Measurements from ENCODE around the gene LRRC36. TPM values are rescaled to one million over a fixed set of nuclear protein-coding genes. Genes with fewer than 3 reads are reported as not detected.

Gene LRRC36
- polyA plus RNA-seq, 1 experiment, result not detected

DNA sequence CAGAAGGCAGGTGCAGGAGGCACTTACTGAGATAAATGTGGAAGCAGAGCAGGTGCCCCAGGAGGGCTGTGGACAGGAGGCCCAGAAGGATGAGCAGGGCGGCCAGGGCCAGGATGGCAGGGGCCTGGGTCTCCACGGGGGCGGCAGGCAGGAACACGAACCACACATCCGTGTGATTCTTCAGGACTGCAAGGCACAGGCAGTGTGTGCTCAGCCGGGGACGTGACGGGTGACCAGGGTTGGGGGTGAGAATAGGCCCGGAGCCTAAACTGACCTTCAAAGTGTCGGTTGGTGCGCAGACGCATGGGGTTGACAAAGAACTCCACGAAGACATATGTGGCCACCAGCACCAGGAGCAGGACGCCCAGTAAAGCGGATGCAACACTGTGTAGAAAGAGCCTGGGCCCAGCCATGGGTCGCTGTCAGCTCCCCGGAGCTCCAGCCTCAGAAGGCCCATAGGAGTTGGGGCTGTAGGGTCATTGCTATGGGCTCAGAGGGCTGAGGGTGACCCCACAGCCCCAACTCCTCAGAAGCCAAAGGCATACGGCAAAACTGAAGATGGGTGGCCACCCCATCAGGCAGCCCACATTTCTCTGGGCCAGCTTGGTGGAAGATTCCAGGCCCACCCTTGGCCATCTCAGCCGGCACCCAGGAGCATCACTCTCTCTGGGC lies 72.1 kb downstream of the LRRC36 start:
- Histone ChIP-seq H3K36me3 (ENCODE audit: control insufficient read depth, insufficient read depth, low read length) (no peaks in the 10 kb centered on the region), H3K4me3 (ENCODE audit: low read depth, low read length) (no peak overlapping the region), H3K27me3 (ENCODE audit: control insufficient read depth, insufficient read depth, low read length) (peaks cover 6% of the 10 kb centered on the region)
- ChIA-PET CTCF (interaction anchor here (1.5 to 2.0 kb wide), 2 partner anchors 30 to 67 kb away, joined by 3 to 5 read pairs; no protein-coding TSS in a partner anchor), POLR2A (no interaction called here)
- TF ChIP-seq, protein P1, sequence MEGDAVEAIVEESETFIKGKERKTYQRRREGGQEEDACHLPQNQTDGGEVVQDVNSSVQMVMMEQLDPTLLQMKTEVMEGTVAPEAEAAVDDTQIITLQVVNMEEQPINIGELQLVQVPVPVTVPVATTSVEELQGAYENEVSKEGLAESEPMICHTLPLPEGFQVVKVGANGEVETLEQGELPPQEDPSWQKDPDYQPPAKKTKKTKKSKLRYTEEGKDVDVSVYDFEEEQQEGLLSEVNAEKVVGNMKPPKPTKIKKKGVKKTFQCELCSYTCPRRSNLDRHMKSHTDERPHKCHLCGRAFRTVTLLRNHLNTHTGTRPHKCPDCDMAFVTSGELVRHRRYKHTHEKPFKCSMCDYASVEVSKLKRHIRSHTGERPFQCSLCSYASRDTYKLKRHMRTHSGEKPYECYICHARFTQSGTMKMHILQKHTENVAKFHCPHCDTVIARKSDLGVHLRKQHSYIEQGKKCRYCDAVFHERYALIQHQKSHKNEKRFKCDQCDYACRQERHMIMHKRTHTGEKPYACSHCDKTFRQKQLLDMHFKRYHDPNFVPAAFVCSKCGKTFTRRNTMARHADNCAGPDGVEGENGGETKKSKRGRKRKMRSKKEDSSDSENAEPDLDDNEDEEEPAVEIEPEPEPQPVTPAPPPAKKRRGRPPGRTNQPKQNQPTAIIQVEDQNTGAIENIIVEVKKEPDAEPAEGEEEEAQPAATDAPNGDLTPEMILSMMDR (IDR thresholded peaks at IDR 0.05; ENCODE audit: insufficient read depth, low read depth, low read length), result no peak
- no peak for DNase-seq (ENCODE audit: low read depth)

DNA sequence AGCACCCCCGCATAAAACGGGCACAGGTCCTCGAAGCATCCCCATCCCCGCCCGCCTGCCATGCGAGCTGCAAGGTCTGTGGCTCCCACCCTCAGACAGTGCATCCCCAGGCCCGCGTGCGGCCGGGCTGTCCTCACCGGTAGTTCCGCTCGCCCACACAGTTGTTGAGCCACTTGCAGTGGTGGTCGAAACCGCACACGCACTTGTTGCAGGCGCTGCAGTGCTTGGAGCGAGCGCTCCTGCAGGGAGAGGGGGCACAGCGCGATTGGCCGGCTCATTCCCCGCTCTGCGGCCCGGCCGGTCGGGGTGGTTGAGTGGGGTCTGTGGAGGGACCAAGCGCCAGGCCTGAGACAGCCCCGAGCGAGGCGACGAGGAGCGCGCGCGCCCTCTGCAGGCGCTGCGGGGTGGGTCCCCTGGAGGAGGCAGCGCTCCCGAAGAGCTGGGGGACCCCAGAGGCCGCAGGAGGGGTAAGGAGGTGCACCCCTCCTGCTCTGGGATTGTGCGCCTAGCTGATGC lies 72.7 kb downstream of the LRRC36 start:
- no peak for DNase-seq (ENCODE audit: low read depth)
- ChIA-PET CTCF (interaction anchor here (0.9 to 2.0 kb wide), 4 partner anchors 15 to 66 kb away, joined by 3 to 5 read pairs (median 4); no protein-coding TSS in a partner anchor), POLR2A (no interaction called here)
- H3K4me3 ChIP-seq (ENCODE audit: low read depth, low read length), result no peak overlapping the region
- TF ChIP-seq, protein P1 (IDR thresholded peaks at IDR 0.05; ENCODE audit: insufficient read depth, low read depth, low read length), result peak; percentile 65
- no peaks in the 10 kb centered on the region for H3K36me3 ChIP-seq (ENCODE audit: control insufficient read depth, insufficient read depth, low read length)
- H3K27me3 ChIP-seq (ENCODE audit: control insufficient read depth, insufficient read depth, low read length), result peaks cover 2% of the 10 kb centered on the region

DNA sequence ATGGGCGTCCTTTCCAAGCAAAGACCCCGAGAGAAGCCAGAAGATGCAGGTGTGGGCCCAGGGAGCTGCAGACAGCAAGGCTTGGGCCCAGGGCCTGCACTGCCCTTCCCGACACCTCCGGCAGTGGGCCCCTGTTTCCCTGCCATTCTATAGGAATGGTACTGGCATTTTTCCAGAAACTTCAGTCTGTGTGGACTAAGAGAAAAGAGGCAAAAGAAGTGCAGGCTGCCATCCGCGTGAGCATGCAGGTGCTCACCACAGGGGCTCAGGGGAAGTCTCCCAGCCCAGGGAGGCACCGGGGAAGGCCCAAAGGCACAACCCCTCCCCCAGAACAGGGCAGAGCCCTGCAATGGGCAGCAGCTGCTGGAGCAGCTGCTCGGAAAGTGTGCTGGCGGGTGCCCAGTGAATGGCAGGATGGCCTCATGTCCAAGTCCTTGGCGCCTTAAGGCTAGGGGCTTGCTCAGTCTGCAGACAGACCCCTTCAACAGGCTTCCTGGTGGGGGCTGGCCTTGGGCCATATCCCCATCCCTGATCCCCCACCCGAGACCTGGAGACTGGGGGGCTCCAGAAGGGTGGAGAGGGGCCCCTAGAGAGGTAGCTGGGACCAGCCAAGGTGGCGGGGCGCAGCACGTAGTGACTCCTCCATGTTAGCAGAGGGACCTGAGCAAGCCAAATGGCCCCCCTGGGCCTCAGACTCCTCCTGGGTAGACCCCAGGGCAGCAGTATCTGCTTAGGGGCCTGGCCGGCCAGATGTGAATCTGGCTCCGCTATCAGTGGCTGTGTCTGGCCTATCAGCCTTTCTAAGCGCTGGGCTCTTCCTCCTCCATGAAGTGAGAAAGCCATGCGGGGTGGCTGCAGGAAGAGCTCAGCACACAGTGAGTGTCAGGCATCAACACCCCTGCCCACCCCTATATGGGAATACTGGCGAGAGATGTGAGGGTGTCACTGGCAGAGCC lies 73.4 kb downstream of the LRRC36 start:
- TF ChIP-seq, protein P1 (IDR thresholded peaks at IDR 0.05; ENCODE audit: insufficient read depth, low read depth, low read length), result no peak
- ChIA-PET POLR2A (no interaction called here), CTCF (interaction anchor here (0.7 to 2.0 kb wide), 5 partner anchors 15 to 300 kb away, joined by 3 to 5 read pairs (median 3); no protein-coding TSS in a partner anchor)
- Histone ChIP-seq H3K4me3 (ENCODE audit: low read depth, low read length) (no peak overlapping the region), H3K27me3 (ENCODE audit: control insufficient read depth, insufficient read depth, low read length) (no peaks in the 10 kb centered on the region), H3K36me3 (ENCODE audit: control insufficient read depth, insufficient read depth, low read length) (no peaks in the 10 kb centered on the region)
- DNase-seq (ENCODE audit: low read depth), result no peak

DNA sequence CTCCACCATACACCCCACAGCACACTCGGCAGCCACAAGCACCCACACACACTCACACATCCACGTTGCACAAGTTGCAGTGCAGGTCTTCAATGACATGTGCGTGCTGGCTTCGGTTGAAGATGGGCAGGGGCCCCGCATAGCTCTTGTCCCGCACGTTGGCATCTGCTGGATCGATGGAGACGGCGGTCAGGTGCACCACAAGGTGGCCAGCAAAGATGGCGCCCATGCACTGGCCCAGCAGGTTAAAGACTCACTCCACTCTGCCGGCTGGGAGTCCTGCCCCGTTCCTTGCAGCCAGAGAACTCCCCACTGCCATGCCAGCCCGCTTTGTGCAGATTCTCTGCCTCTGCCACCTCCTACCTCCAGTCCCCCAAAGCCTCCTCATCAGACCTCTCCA lies 74.3 kb downstream of the LRRC36 start:
- ChIA-PET POLR2A (no interaction called here), CTCF (interaction anchor here (0.8 to 1.2 kb wide), 2 partner anchors 18 to 26 kb away, joined by 3 to 5 read pairs; no protein-coding TSS in a partner anchor)
- TF ChIP-seq, protein P1 (IDR thresholded peaks at IDR 0.05; ENCODE audit: insufficient read depth, low read depth, low read length), result no peak

More for the DNA sequence above, 74.3 kb downstream of the LRRC36 start:
- Histone ChIP-seq H3K36me3 (ENCODE audit: control insufficient read depth, insufficient read depth, low read length) (no peaks in the 10 kb centered on the region), H3K27me3 (ENCODE audit: control insufficient read depth, insufficient read depth, low read length) (no peaks in the 10 kb centered on the region), H3K4me3 (ENCODE audit: low read depth, low read length) (no peak overlapping the region)
- DNase-seq (ENCODE audit: low read depth), result no peak
